ENCODE measurements around the gene LDLRAP1.

DNA sequence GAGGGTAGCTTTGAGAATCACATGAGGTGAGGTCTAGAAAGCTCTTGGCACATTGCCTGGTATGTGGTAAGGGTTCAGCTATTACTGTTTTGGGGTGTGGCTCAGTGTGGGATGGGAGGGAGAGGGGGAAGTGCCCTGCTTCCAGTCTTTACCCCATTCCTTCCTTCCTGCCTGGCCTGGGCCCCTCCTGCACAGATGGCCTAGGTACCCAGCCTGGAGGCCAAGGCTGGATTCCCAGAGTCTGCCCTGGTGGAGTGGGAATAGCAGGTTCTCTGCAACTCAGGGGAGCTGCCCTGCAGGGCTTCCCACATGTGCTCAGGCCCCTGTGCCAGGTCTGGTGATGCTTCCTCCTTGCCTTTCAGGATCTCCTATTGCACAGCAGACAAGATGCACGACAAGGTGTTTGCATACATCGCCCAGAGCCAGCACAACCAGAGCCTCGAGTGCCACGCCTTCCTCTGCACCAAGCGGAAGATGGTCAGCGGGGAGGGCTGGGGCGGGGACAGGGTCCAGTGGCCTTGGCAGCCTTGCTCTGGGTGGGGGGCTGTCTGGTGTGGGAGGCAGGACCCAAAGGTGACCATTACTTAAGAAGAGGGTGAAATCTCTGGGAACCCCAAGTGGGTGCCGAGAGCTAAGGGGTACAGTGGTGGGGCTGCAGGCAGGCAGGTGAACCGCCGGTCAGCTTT, 13.5 kb downstream of the LDLRAP1 start:
- TF ChIP-seq SUZ12 (IDR thresholded peaks at IDR 0.05) = no peak
- no peak for TF ChIP-seq L3MBTL2 (conservative IDR thresholded peaks at IDR 0.05)
- no peak for TF ChIP-seq ZNF384 (IDR thresholded peaks at IDR 0.05)
- TF ChIP-seq HDGF (IDR thresholded peaks at IDR 0.05; ENCODE audit: borderline replicate concordance) = no peak
- no peak for TF ChIP-seq FOXM1 (IDR thresholded peaks at IDR 0.05; ENCODE audit: borderline replicate concordance)
